ENCODE data around the gene ST3GAL3. TPM values are rescaled to one million over a fixed set of nuclear protein-coding genes. Genes with fewer than 3 reads are reported as not detected.

The ST3GAL3 gene
- total RNA-seq, 1 experiment from 2014 or later, result 8.3 TPM

GRCh38 chr1:43904660-43905551 lies 197.6 kb downstream of the ST3GAL3 start:
- H3K23me2 ChIP-seq (ENCODE audit: insufficient read length, low read depth, low read length, poor library complexity, severe bottlenecking), result no peaks in the 10 kb centered on the region
- no peak overlapping the region for H3K27ac Mint-ChIP-seq
- no peak overlapping the region for H2AFZ ChIP-seq (ENCODE audit: low read length)
- H3K27me3 ChIP-seq (ENCODE audit: insufficient read depth, low read length), result no peaks in the 10 kb centered on the region
- H3K9ac ChIP-seq (ENCODE audit: extremely low read depth, insufficient read length, low read length), result no peak overlapping the region
- H3T11ph ChIP-seq (ENCODE audit: low read length), result no peak overlapping the region
- no peak overlapping the region for H4K8ac ChIP-seq (replicated peaks; ENCODE audit: insufficient read length, low read depth, low read length)
- H3K18ac ChIP-seq (ENCODE audit: insufficient read length, low read depth, low read length), result no peak overlapping the region
- peaks cover 5% of the 10 kb centered on the region for H3K27me3 Mint-ChIP-seq (ENCODE audit: low read depth)
- no peak overlapping the region for H3K27ac ChIP-seq (ENCODE audit: insufficient read length, low read depth, low read length)
- H2BK15ac ChIP-seq (ENCODE audit: low read depth, low read length), result no peak overlapping the region
- TF ChIP-seq CTCF (conservative IDR thresholded peaks at IDR 0.05), result no peak
- H3K9me3 Mint-ChIP-seq, result no peaks in the 10 kb centered on the region
- H3K4me3 Mint-ChIP-seq, result no peak overlapping the region
- H3K4me1 Mint-ChIP-seq, result 0 out of 4 replicates have a peak, but pooled peaks cover 0 to 2% of the 10 kb centered on the region in 2 experiments
- H3K9me3 ChIP-seq (ENCODE audit: control insufficient read depth, low read depth, low read length), result no peaks in the 10 kb centered on the region
- H3K4ac ChIP-seq (ENCODE audit: low read depth, low read length), result no peak overlapping the region
- no peak overlapping the region for H3K23ac ChIP-seq (ENCODE audit: insufficient read length, low read depth, low read length)
- H2BK20ac ChIP-seq (ENCODE audit: low read depth, low read length, poor library complexity, severe bottlenecking), result no peak overlapping the region
- no peaks in the 10 kb centered on the region for H3K79me2 ChIP-seq (ENCODE audit: insufficient read depth, low read length)
- no peak overlapping the region for H4K5ac ChIP-seq (ENCODE audit: insufficient read length, low read depth, low read length)
- no peak overlapping the region for H4K91ac ChIP-seq (ENCODE audit: insufficient read length, low read depth, low read length)
- no peaks in the 10 kb centered on the region for H4K20me1 ChIP-seq (ENCODE audit: control insufficient read depth, insufficient read depth, insufficient read length)
- no CpG with 5 or more reads among the region's 7 CpGs for WGBS (ENCODE audit: extremely low coverage, insufficient read length, low lambda C conversion rate)
- no peaks in the 10 kb centered on the region for H3K79me1 ChIP-seq (ENCODE audit: insufficient read depth, low read depth, low read length, poor library complexity, severe bottlenecking)
- H2AK5ac ChIP-seq (ENCODE audit: insufficient read length, low read length), result no peak overlapping the region
- H3K4me1 ChIP-seq (ENCODE audit: insufficient read depth, low read length), result no peaks in the 10 kb centered on the region
- no peak for DNase-seq
- no peak overlapping the region for H3K4me2 ChIP-seq (ENCODE audit: insufficient read depth, insufficient read length, low read length)
- no peak overlapping the region for H2BK120ac ChIP-seq (ENCODE audit: low read depth, low read length, poor library complexity, severe bottlenecking)
- H2BK5ac ChIP-seq (ENCODE audit: insufficient read length, low read length), result no peak overlapping the region
- no peak overlapping the region for H2BK12ac ChIP-seq (ENCODE audit: insufficient read length, low read depth, low read length)
- no peak overlapping the region for H3K56ac ChIP-seq (ENCODE audit: insufficient read length, low read depth, low read length)
- H3K14ac ChIP-seq (ENCODE audit: insufficient read depth, low read length), result no peak overlapping the region
- peaks cover 0 to 2% (median 0%) of the 10 kb centered on the region in 3 experiments; a peak in 2 of 7 replicates for H3K36me3 Mint-ChIP-seq (ENCODE audit: insufficient read depth in 1 of 3, low read depth in 3 of 3)
